GM23248 (cell line): Measurements from ENCODE around the gene PPCDC. TPM values are rescaled to one million over a fixed set of nuclear protein-coding genes. Genes with fewer than 3 reads are reported as not detected.

ENCODE experiments used
- DNase-seq: peaks from one replicate; pipeline ENCODE4 v3.0.0-alpha.2; 2015
- H2AFZ ChIP-seq: fragments of 200-600 bp; sonication (generic); 2 replicates; pipeline ENCODE4 v1.6.1; 2016; ENCODE audit warnings: antibody characterized with exemption
- H3F3A ChIP-seq: fragments of 200-600 bp; sonication (generic); 2 replicates; pipeline ENCODE4 v1.6.1; 2016; ENCODE audit warnings: mild to moderate bottlenecking, antibody characterized with exemption, mixed run types; ENCODE audit not compliant: insufficient read depth
- H3K27ac ChIP-seq: fragments of 200-600 bp; sonication (generic); 2 replicates; pipeline ENCODE4 v1.5.1; 2016; ENCODE audit warnings: mild to moderate bottlenecking
- H3K27me3 ChIP-seq: fragments of 200-600 bp; sonication (generic); replicated peaks from 2 replicates; pipeline ENCODE4 v1.6.1; 2016; ENCODE audit warnings: mild to moderate bottlenecking; ENCODE audit not compliant: insufficient read depth
- H3K36me3 ChIP-seq: fragments of 200-600 bp; sonication (generic); 2 replicates; pipeline ENCODE4 v1.6.1; 2016; ENCODE audit warnings: low read depth, mild to moderate bottlenecking
- H3K4me1 ChIP-seq: fragments of 200-600 bp; sonication (generic); 2 replicates; pipeline ENCODE4 v1.6.1; 2016; ENCODE audit warnings: mild to moderate bottlenecking; ENCODE audit not compliant: insufficient read depth
- H3K4me2 ChIP-seq: fragments of 200-600 bp; sonication (generic); one replicate; pipeline ENCODE4 v1.6.1; 2016; ENCODE audit warnings: mild to moderate bottlenecking; ENCODE audit not compliant: unreplicated experiment
- H3K4me3 ChIP-seq: fragments of 200-600 bp; sonication (generic); 2 replicates; pipeline ENCODE4 v1.5.1; 2016; ENCODE audit warnings: mild to moderate bottlenecking
- H3K79me2 ChIP-seq: fragments of 200-600 bp; sonication (generic); 2 replicates; pipeline ENCODE4 v1.6.1; 2016; ENCODE audit warnings: mild to moderate bottlenecking; ENCODE audit not compliant: insufficient read depth
- H3K9ac ChIP-seq: fragments of 200-600 bp; sonication (generic); 2 replicates; pipeline ENCODE4 v1.6.1; 2016; ENCODE audit warnings: mild to moderate bottlenecking
- H3K9me2 ChIP-seq: fragments of 200-600 bp; sonication (generic); 2 replicates; pipeline ENCODE4 v1.6.1; 2016; ENCODE audit warnings: mixed run types, mild to moderate bottlenecking, moderate library complexity; ENCODE audit not compliant: insufficient read depth
- H3K9me3 ChIP-seq: fragments of 200-600 bp; sonication (generic); one replicate; pipeline ENCODE4 v1.6.1; 2017; ENCODE audit warnings: low read depth
- H4K20me1 ChIP-seq: fragments of 200-600 bp; sonication (generic); 2 replicates; pipeline ENCODE4 v1.6.0; 2016; ENCODE audit not compliant: insufficient read depth
- EZH2 ChIP-seq: fragments of 200-600 bp; sonication (generic); IDR thresholded peaks from 2 replicates; pipeline ENCODE4 v1.6.1; 2018; ENCODE audit warnings: antibody characterized with exemption, mild to moderate bottlenecking; ENCODE audit not compliant: insufficient read depth, poor library complexity, severe bottlenecking
- EZH2phosphoT487 ChIP-seq: fragments of 200-600 bp; sonication (generic); IDR thresholded peaks from 2 replicates; pipeline ENCODE4 v1.6.1; 2018; ENCODE audit warnings: antibody characterized with exemption, moderate library complexity, mild to moderate bottlenecking, low read depth; ENCODE audit not compliant: insufficient read depth
- whole genome bisulfite sequencing, 2 experiments: methylation state at CpG; one replicate each; pipeline ENCODE4 v1.1.6; 2015 to 2017; ENCODE audit warnings: low lambda C conversion rate in 2 of 2, low coverage in 1 of 2; ENCODE audit errors: missing lambda C conversion rate in 2 of 2; 5-methylcytosine and 5-hydroxymethylcytosine counted together
- in situ Hi-C: fragments of 300-500 bp; cut with MboI; formaldehyde crosslinking; loops from 2 replicates; pipeline ENCODE4 v1.15.0; 2020
- polyA plus RNA-seq: library from polyadenylated mRNA; unstranded; fragments of >200 nt; fragmentation: Nextera tagmentation; extraction: Ambion mirVana; gene quantifications from 2 replicates; pipeline ENCODE4 v1.2.1, GENCODE V29; 2016
- total RNA-seq: library from RNA; depleted of rRNA; stranded (reverse); fragments of >200 nt; shearing (Covaris generic); gene quantifications from 2 replicates; pipeline ENCODE4 v1.2.3, GENCODE V29; 2014

The PPCDC gene
- total and polyA plus RNA-seq, 2 experiments from 2014 or later, result 9.0 to 20.0 TPM

GRCh38 chr15:74995779-74996765 lies 27.3 kb upstream of the PPCDC start:
- Histone ChIP-seq H3K27ac (no peak overlapping the region), H3K4me3 (peak overlapping the region; percentile 77), H4K20me1 (no peaks in the 10 kb centered on the region), H3K4me1 (peaks cover 6% of the 10 kb centered on the region; the same call in 1 of the 2 replicates), H3K4me2 (peak overlapping the region; percentile 94), H3K9me3 (no peaks in the 10 kb centered on the region), H3F3A (no peaks in the 10 kb centered on the region), H3K79me2 (no peaks in the 10 kb centered on the region), H3K9ac (peak overlapping the region; percentile 63), H3K9me2 (no peaks in the 10 kb centered on the region), H3K36me3 (no peaks in the 10 kb centered on the region), H2AFZ (peak overlapping the region; percentile 95), H3K27me3 (peaks cover 15% of the 10 kb centered on the region; the same call in 1 of the 2 replicates)
- in situ Hi-C loops, result no loop called here
- peak; percentile 15 for DNase-seq
- 6 to 9% methylated on average over 29 to 39 of the region's 42 CpGs for WGBS, 2 experiments
- no peak for TF ChIP-seq EZH2

- H3K4me3 ChIP-seq, result no peak overlapping the region
- H4K20me1 ChIP-seq, result no peaks in the 10 kb centered on the region
- no peaks in the 10 kb centered on the region for H3K36me3 ChIP-seq
- no peaks in the 10 kb centered on the region for H3F3A ChIP-seq
- H3K4me2 ChIP-seq, result no peak overlapping the region
- H3K79me2 ChIP-seq, result no peaks in the 10 kb centered on the region
- 61 to 65% methylated on average over 4 of the region's 4 CpGs for WGBS, 2 experiments
- H3K27ac ChIP-seq, result no peak overlapping the region
- H2AFZ ChIP-seq, result no peak overlapping the region
- in situ Hi-C loops, result no loop called here
- no peaks in the 10 kb centered on the region for H3K9me3 ChIP-seq
- no peak for DNase-seq
- peaks cover 15% of the 10 kb centered on the region; the same call in 1 of the 2 replicates for H3K27me3 ChIP-seq
- TF ChIP-seq EZH2 (no peak), EZH2phosphoT487 (no peak)
- no peaks in the 10 kb centered on the region for H3K9me2 ChIP-seq
- no peak overlapping the region for H3K9ac ChIP-seq
- H3K4me1 ChIP-seq, result peaks cover 6% of the 10 kb centered on the region; the same call in 1 of the 2 replicates
Measured at GRCh38 chr15:74997141-74997540, 26.2 kb upstream of the PPCDC start.

- H3K4me3 ChIP-seq, result no peak overlapping the region
- 57 to 58% methylated on average over 2 of the region's 2 CpGs for WGBS, 2 experiments
- H3K27ac ChIP-seq, result no peak overlapping the region
- H3K36me3 ChIP-seq, result no peaks in the 10 kb centered on the region
- no peak for DNase-seq
- in situ Hi-C loops, result no loop called here
- H4K20me1 ChIP-seq, result no peaks in the 10 kb centered on the region
- no peaks in the 10 kb centered on the region for H3K79me2 ChIP-seq
- no peaks in the 10 kb centered on the region for H3K9me3 ChIP-seq
- peaks cover 15% of the 10 kb centered on the region; the same call in 1 of the 2 replicates for H3K27me3 ChIP-seq
- H3K9ac ChIP-seq, result no peak overlapping the region
- H3K4me2 ChIP-seq, result no peak overlapping the region
- no peaks in the 10 kb centered on the region for H3K9me2 ChIP-seq
- peaks cover 6% of the 10 kb centered on the region; the same call in 1 of the 2 replicates for H3K4me1 ChIP-seq
- H3F3A ChIP-seq, result no peaks in the 10 kb centered on the region
- TF ChIP-seq EZH2phosphoT487, result no peak
- no peak for TF ChIP-seq EZH2
- H2AFZ ChIP-seq, result no peak overlapping the region
Measured at GRCh38 chr15:74997543-74997942, 25.8 kb upstream of the PPCDC start.

GRCh38 chr15:75001310-75001709 lies 22.1 kb upstream of the PPCDC start:
- Histone ChIP-seq H3K4me1 (no peaks in the 10 kb centered on the region), H3K79me2 (no peaks in the 10 kb centered on the region), H3K9me3 (no peaks in the 10 kb centered on the region), H2AFZ (no peak overlapping the region), H3K27ac (no peak overlapping the region), H3K4me2 (no peak overlapping the region), H3K9me2 (no peaks in the 10 kb centered on the region), H3F3A (no peaks in the 10 kb centered on the region), H3K9ac (no peak overlapping the region), H3K36me3 (no peaks in the 10 kb centered on the region), H3K27me3 (peaks cover 10% of the 10 kb centered on the region; the same call in 1 of the 2 replicates), H3K4me3 (no peak overlapping the region), H4K20me1 (no peaks in the 10 kb centered on the region)
- DNase-seq, result no peak
- TF ChIP-seq EZH2phosphoT487 (no peak), EZH2 (no peak)
- in situ Hi-C loops, result no loop called here
- 55 to 59% methylated on average over 6 of the region's 6 CpGs for WGBS, 2 experiments
